C4-2B (cell line): ENCODE results near the gene TEKT3.

ENCODE experiments used
- H3K27ac ChIP-seq: fragments of 450-650 bp; 2 replicates; pipeline ENCODE4 v1.5.1; 2017
- ZFX ChIP-seq: fragments of 450-650 bp; IDR thresholded peaks from 2 replicates; pipeline ENCODE4 v1.6.1; 2017
- TF ChIP-seq, protein P1 (sequence below): fragments of 450-650 bp; conservative IDR thresholded peaks from 2 replicates; pipeline ENCODE4 v1.5.1; 2017; ENCODE audit warnings: mild to moderate bottlenecking

The TEKT3 gene

DNA sequence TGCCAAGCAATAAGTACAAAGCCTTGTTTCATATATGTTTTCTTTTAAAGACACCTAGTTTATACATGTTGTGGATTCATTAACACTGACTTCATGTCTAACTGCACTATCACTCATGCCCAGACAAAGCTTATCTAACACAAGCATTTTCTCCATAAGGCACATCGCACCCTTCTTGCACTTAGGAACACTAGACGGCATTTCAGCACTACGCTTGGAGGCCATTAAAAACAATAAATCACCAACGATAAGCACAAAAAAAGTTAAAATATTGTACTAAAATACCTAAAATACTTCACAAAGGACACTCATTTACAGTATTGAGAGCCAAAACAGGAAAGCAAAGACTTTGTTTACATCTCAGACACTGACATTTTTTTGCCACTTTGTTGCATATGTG lies 39.0 kb upstream of the TEKT3 start:
- TF ChIP-seq, protein P1, sequence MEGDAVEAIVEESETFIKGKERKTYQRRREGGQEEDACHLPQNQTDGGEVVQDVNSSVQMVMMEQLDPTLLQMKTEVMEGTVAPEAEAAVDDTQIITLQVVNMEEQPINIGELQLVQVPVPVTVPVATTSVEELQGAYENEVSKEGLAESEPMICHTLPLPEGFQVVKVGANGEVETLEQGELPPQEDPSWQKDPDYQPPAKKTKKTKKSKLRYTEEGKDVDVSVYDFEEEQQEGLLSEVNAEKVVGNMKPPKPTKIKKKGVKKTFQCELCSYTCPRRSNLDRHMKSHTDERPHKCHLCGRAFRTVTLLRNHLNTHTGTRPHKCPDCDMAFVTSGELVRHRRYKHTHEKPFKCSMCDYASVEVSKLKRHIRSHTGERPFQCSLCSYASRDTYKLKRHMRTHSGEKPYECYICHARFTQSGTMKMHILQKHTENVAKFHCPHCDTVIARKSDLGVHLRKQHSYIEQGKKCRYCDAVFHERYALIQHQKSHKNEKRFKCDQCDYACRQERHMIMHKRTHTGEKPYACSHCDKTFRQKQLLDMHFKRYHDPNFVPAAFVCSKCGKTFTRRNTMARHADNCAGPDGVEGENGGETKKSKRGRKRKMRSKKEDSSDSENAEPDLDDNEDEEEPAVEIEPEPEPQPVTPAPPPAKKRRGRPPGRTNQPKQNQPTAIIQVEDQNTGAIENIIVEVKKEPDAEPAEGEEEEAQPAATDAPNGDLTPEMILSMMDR, result no peak
- no peak for TF ChIP-seq ZFX
- no peak overlapping the region for H3K27ac ChIP-seq

DNA sequence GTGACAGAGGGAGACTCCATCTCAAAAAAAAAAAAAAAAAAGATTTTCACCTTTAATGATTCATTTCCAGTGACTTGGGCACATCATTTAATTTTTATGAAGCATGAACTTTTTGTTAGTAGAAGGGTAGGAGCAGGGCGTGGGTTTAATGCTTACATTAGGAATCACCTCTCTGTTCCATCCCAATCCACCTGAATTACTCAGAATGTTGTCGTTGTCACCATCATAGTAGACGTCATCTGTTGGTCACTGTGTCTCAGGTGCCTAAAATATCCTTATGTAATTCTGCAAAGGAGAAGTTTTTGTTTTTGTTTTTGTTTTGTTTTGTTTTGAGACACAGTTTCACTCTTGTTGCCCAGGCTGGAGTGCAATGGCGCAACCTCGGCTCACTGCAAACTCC lies 38.3 kb upstream of the TEKT3 start:
- no peak overlapping the region for H3K27ac ChIP-seq
- no peak for TF ChIP-seq ZFX
- TF ChIP-seq, protein P1, result no peak

DNA sequence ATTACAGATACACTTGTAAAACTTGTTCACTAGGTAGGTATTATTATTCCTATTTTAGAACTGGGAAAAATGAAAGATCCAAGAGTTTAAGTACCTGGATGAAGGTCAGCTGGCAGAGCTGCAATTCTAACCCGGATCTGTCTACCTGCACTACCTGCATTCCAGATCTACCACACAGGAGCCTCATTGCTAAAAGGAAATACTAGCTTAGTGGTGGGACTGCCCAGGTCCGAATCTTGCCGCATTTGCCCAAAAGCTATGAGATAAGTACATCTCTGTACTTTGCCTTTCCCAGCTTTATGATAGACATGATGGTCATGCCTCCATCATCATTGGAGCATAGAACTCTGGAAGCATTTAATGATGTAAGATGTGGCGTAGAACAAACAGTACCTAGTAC lies 36.8 kb upstream of the TEKT3 start:
- TF ChIP-seq ZFX, result no peak
- TF ChIP-seq, protein P1, result no peak

DNA sequence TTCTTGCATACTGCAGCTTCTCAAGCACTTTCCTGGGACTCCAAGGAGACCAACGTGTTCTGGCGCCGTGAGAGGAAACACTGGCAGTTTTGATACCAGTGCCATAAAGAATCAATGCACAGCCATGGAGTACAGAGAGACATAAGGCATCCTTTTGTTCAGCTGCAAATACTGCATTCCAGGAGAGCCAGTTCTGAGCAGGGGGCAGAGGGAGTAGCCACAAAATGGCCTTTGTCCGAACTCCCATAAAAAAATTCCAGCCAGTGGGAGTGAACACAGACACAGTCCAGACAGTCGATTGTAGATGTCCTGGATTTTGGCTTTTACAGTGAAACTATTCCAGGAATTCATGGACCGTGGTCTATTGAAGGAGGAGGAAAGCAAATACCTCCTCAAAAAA lies 36.2 kb upstream of the TEKT3 start:
- H3K27ac ChIP-seq, result no peak overlapping the region
- TF ChIP-seq, protein P1, result no peak
- no peak for TF ChIP-seq ZFX

More for the DNA sequence above, 36.8 kb upstream of the TEKT3 start:
- H3K27ac ChIP-seq, result no peak overlapping the region

DNA sequence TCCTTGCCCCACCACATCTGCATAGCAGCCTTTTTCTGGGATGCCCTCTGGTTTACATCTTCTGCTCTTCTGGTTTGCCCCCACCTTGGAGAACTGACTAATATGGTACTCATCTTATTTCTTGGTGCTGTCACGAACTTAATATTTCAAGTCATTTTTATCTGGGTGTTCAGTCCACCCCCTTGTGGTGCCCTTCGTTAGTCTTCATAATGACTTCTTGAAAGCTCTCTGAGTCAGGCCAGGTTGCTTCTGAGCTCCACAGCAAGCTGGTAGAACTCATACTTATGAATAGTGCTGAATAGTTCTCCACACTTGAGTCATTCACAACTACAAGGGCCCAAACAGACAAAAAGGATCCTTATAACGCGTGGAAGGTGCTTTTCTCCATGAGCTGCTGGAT lies 35.8 kb upstream of the TEKT3 start:
- TF ChIP-seq, protein P1, result no peak
- no peak for TF ChIP-seq ZFX
- H3K27ac ChIP-seq, result no peak overlapping the region

DNA sequence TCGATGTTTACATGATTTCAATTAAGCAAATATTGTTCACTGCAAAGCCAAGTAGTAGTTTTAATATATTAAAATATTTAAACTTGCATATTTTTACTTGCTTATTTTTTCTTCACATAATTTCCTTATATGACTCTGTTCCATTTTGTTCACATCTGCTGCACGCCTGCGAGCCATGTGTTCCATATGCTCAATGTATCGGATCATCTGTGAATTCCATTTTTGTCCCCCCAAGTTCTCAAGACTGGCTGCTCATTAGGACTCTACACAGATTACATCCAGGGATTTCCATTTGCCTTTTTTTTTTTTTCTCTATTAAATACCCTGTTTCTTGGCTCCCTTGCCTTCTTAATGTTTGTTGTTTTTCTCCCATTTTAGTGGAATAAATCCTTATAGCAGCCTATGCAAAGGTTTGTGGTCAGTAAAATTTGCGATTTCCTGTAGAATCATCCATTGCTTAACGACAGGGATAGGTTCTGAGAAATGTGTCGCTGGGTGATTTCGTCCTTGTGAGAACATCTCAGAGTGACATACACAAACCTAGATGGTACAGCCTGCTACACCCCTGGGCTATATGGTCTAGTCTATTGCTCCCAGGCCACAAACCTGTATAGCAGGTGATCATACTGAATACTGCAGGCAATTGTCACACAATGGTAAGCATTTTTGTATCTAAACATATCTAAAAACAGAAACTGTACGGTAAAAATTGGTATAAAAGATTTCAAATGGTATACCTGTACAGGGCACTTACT lies 30.2 kb upstream of the TEKT3 start:
- no peak overlapping the region for H3K27ac ChIP-seq
- TF ChIP-seq, protein P1, result no peak
- no peak for TF ChIP-seq ZFX

DNA sequence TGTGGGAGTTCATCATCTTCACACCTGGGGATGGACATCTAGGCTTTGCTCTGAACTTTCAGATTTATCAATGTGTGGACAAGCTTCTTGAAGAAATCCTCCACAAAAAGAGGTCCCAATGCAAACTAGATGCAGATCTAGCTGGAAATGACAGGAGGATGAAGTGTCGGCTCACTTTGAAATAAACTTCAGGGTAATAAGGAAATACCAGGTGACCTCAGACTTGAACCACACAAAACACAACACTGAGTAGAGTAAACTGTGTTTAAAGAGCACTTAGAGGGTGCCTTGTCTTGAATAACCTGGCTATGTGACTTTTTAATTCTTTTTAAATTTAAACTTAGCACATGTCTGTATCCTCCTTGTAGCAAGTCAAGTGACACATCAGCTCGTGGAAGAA lies 27.2 kb upstream of the TEKT3 start:
- no peak overlapping the region for H3K27ac ChIP-seq

More for the DNA sequence above, 27.2 kb upstream of the TEKT3 start:
- TF ChIP-seq, protein P1, result no peak
- TF ChIP-seq ZFX, result no peak
